ENCODE measurements around the gene SCGB2B2.

Gene SCGB2B2

GRCh38 chr19:34678085-34678412, 1.1 kb upstream of the SCGB2B2 start:
- H3K9me3 ChIP-seq, result peaks cover 0 to 36% (median 23%) of the 10 kb centered on the region in 3 donors
- H3K27ac ChIP-seq, result peak overlapping the region; percentile 87 to 99
- peaks cover 0 to 15% (median 12%) of the 10 kb centered on the region in 4 donors for H3K4me1 ChIP-seq
- intact Hi-C loops (cut with DNase I; ENCODE audit: low total_unique reads), result no loop called here
- peak overlapping the region; percentile 59 to 87 for H3K4me3 ChIP-seq
- H3K27me3 ChIP-seq, result no peaks in the 10 kb centered on the region
- DNase-seq, result no peak
- TF ChIP-seq, protein P1, sequence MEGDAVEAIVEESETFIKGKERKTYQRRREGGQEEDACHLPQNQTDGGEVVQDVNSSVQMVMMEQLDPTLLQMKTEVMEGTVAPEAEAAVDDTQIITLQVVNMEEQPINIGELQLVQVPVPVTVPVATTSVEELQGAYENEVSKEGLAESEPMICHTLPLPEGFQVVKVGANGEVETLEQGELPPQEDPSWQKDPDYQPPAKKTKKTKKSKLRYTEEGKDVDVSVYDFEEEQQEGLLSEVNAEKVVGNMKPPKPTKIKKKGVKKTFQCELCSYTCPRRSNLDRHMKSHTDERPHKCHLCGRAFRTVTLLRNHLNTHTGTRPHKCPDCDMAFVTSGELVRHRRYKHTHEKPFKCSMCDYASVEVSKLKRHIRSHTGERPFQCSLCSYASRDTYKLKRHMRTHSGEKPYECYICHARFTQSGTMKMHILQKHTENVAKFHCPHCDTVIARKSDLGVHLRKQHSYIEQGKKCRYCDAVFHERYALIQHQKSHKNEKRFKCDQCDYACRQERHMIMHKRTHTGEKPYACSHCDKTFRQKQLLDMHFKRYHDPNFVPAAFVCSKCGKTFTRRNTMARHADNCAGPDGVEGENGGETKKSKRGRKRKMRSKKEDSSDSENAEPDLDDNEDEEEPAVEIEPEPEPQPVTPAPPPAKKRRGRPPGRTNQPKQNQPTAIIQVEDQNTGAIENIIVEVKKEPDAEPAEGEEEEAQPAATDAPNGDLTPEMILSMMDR (IDR thresholded peaks at IDR 0.05), result no peak
- H3K36me3 ChIP-seq, result peaks cover 43 to 49% (median 44%) of the 10 kb centered on the region in 3 donors

GRCh38 chr19:34677386-34678084, 576 bp upstream of the SCGB2B2 start, which contains the start of gene ZNF302:
ZNF302 (plus strand) TSS chr19:34677678; CDS start chr19:34678805, 1,127 bp downstream.
- H3K27ac ChIP-seq, result peak within 1 kb of the TSS; percentile 87 to 99
- peak; percentile 96 to 98 for DNase-seq
- TF ChIP-seq, protein P1 (IDR thresholded peaks at IDR 0.05), result no peak
- peaks cover 0 to 31% (median 19%) of the 10 kb centered on the region in 3 donors for H3K9me3 ChIP-seq
- H3K36me3 ChIP-seq, result peaks cover 38 to 44% (median 39%) of the 10 kb centered on the region in 3 donors
- peak within 1 kb of the TSS; percentile 59 to 87 for H3K4me3 ChIP-seq
- H3K27me3 ChIP-seq, result no peaks in the 10 kb centered on the region
- H3K4me1 ChIP-seq, result peaks cover 0 to 15% (median 12%) of the 10 kb centered on the region in 4 donors
- intact Hi-C loops (cut with DNase I; ENCODE audit: low total_unique reads), result no loop called here

- Histone ChIP-seq H3K27me3 (no peaks in the 10 kb centered on the region), H3K36me3 (peaks cover 22 to 27% (median 22%) of the 10 kb centered on the region in 3 donors), H3K27ac (no peak overlapping the region), H3K4me1 (peaks cover 0 to 15% (median 12%) of the 10 kb centered on the region in 4 donors), H3K4me3 (no peak overlapping the region), H3K9me3 (peaks cover 0 to 15% (median 11%) of the 10 kb centered on the region in 3 donors)
- DNase-seq, result no peak
- intact Hi-C loops (cut with DNase I; ENCODE audit: low total_unique reads), result no loop called here
- TF ChIP-seq, protein P1 (IDR thresholded peaks at IDR 0.05), result no peak
Observed at GRCh38 chr19:34675919-34676318, 1.0 kb downstream of the SCGB2B2 start.

GRCh38 chr19:34675250-34675649, 1.7 kb downstream of the SCGB2B2 start:
- DNase-seq, result no peak
- Histone ChIP-seq H3K4me3 (no peak overlapping the region), H3K4me1 (peaks cover 0 to 15% (median 12%) of the 10 kb centered on the region in 4 donors), H3K36me3 (peaks cover 15 to 21% (median 16%) of the 10 kb centered on the region in 3 donors), H3K27me3 (no peaks in the 10 kb centered on the region), H3K27ac (no peak overlapping the region), H3K9me3 (peaks cover 0 to 8% (median 6%) of the 10 kb centered on the region in 3 donors)
- TF ChIP-seq, protein P1 (IDR thresholded peaks at IDR 0.05), result no peak
- intact Hi-C loops (cut with DNase I; ENCODE audit: low total_unique reads), result no loop called here

- no peak overlapping the region for H3K27ac ChIP-seq
- H3K4me1 ChIP-seq, result peaks cover 0 to 13% (median 8%) of the 10 kb centered on the region in 4 donors
- TF ChIP-seq, protein P1 (IDR thresholded peaks at IDR 0.05), result no peak
- H3K27me3 ChIP-seq, result no peaks in the 10 kb centered on the region
- DNase-seq, result no peak
- H3K36me3 ChIP-seq, result peaks cover 0 to 4% (median 0%) of the 10 kb centered on the region in 3 donors
- no peak overlapping the region for H3K4me3 ChIP-seq
- no peaks in the 10 kb centered on the region for H3K9me3 ChIP-seq
- intact Hi-C loops (cut with DNase I; ENCODE audit: low total_unique reads), result no loop called here
Observed at GRCh38 chr19:34673590-34673989, 3.4 kb downstream of the SCGB2B2 start.
